Thymus (tissue), 11 donors: Measurements from ENCODE around the gene ZNF749. TPM values are rescaled to one million over a fixed set of nuclear protein-coding genes. Genes with fewer than 3 reads are reported as not detected.
A peak's percentile ranks its signal among the peaks of the same experiment; 100 is the strongest.

Experiments
- DNase-seq, 9 donors: peaks; one replicate each; pipeline ENCODE4 v3.0.0-alpha.2; 2013; ENCODE audit warnings: low spot score in 9 of 9, low read depth in 6 of 9, missing footprints in 1 of 9
- H3K27ac ChIP-seq, 2 donors: one replicate each; pipeline ENCODE4 v1.5.1; 2013; ENCODE audit warnings: control low read depth in 1 of 2, low read depth in 1 of 2, low read length in 1 of 2, mild to moderate bottlenecking in 1 of 2, moderate library complexity in 1 of 2
- H3K27me3 ChIP-seq, 2 donors: one replicate each; pipeline ENCODE4 v1.5.1; 2013; ENCODE audit warnings: low read length in 1 of 2; ENCODE audit not compliant: control insufficient read depth in 2 of 2, insufficient read depth in 1 of 2
- H3K36me3 ChIP-seq, 2 donors: one replicate each; pipeline ENCODE4 v1.5.1; 2013; ENCODE audit warnings: low read length in 1 of 2, mild to moderate bottlenecking in 1 of 2, moderate library complexity in 1 of 2; ENCODE audit not compliant: control insufficient read depth in 2 of 2, insufficient read depth in 2 of 2
- H3K4me1 ChIP-seq, 2 donors: one replicate each; pipeline ENCODE4 v1.5.1; 2013; ENCODE audit warnings: low read length in 2 of 2; ENCODE audit not compliant: control insufficient read depth in 2 of 2, insufficient read depth in 2 of 2
- H3K4me3 ChIP-seq, 2 donors: one replicate each; pipeline ENCODE4 v1.5.1; 2013; ENCODE audit warnings: low read length in 2 of 2, control low read depth in 1 of 2, mild to moderate bottlenecking in 1 of 2
- H3K9me3 ChIP-seq, 2 donors: one replicate each; pipeline ENCODE4 v1.5.1; 2013; ENCODE audit warnings: low read length in 1 of 2, mild to moderate bottlenecking in 1 of 2; ENCODE audit not compliant: control insufficient read depth in 2 of 2, insufficient read depth in 1 of 2
- WGBS: extraction: QIAGEN DNeasy Blood & Tissue Kit; methylation state at CpG from one replicate; pipeline ENCODE4 v1.1.7; 2013; 5-methylcytosine and 5-hydroxymethylcytosine counted together
- polyA plus RNA-seq: library from polyadenylated mRNA; stranded (reverse); fragments of 200-250 nt; gene quantifications from one replicate; pipeline ENCODE4 v1.2.3, GENCODE V29; 2013
- total RNA-seq: library from RNA; stranded (reverse); fragments of 120-200 nt; gene quantifications from one replicate; pipeline ENCODE4 v1.2.4, GENCODE V29; 2013
- donor health status: healthy.

Gene ZNF749
- total and polyA plus RNA-seq, 2 donors = 8.5 to 11.2 TPM

GRCh38 chr19:57410877-57411671, 24.1 kb upstream of the ZNF749 start, which contains the start of gene ZNF17:
ZNF17 (plus strand) TSS chr19:57411161; CDS start chr19:57413616, 2,455 bp downstream.
- H3K4me1 ChIP-seq = peaks cover 9 to 12% of the 10 kb centered on the region in 2 donors
- DNase-seq = peak; percentile 82 to 96 (median 91)
- WGBS = under 1% methylated on average over 55 of the region's 55 CpGs
- peak within 1 kb of the TSS; percentile 87 to 90 for H3K4me3 ChIP-seq
- H3K9me3 ChIP-seq = no peaks in the 10 kb centered on the region
- no peaks in the 10 kb centered on the region for H3K27me3 ChIP-seq
- H3K27ac ChIP-seq = peak within 1 kb of the TSS; percentile 6 to 64
- H3K36me3 ChIP-seq = peaks cover 3 to 19% of the 10 kb centered on the region in 2 donors

- DNase-seq = no peak
- peaks cover 32 to 44% of the 10 kb centered on the region in 2 donors for H3K36me3 ChIP-seq
- H3K4me1 ChIP-seq = no peaks in the 10 kb centered on the region
- no peak overlapping the region for H3K4me3 ChIP-seq
- H3K9me3 ChIP-seq = peaks cover 0 to 4% of the 10 kb centered on the region in 2 donors
- H3K27ac ChIP-seq = no peak overlapping the region
- no peaks in the 10 kb centered on the region for H3K27me3 ChIP-seq
- WGBS = 96% methylated on average over 4 of the region's 4 CpGs
These were observed 15.7 kb upstream of the ZNF749 start for GRCh38 chr19:57419439-57419838.

- DNase-seq = no peak
- 98% methylated on average over 3 of the region's 3 CpGs for WGBS
- Histone ChIP-seq H3K27me3 (no peaks in the 10 kb centered on the region), H3K4me1 (no peaks in the 10 kb centered on the region), H3K4me3 (no peak overlapping the region), H3K9me3 (peaks cover 0 to 4% of the 10 kb centered on the region in 2 donors), H3K27ac (no peak overlapping the region), H3K36me3 (peaks cover 32% of the 10 kb centered on the region in 2 donors)
These were observed 14.1 kb upstream of the ZNF749 start for GRCh38 chr19:57421037-57421436.

GRCh38 chr19:57434386-57435061, 601 bp upstream of the ZNF749 start:
- 50% methylated on average over 15 of the region's 15 CpGs for WGBS
- H3K27ac ChIP-seq = no peak overlapping the region
- DNase-seq = peak in 1 of 9 donors; percentile 19

GRCh38 chr19:57436417-57436816, 1.3 kb downstream of the ZNF749 start:
- peak overlapping the region in 1 of 2 donors; percentile 89 for H3K4me3 ChIP-seq
- WGBS = 98% methylated on average over 1 of the region's 1 CpG
- H3K27ac ChIP-seq = no peak overlapping the region

More at GRCh38 chr19:57434386-57435061, 601 bp upstream of the ZNF749 start:
- Histone ChIP-seq H3K36me3 (peaks cover 3% of the 10 kb centered on the region in 2 donors), H3K27me3 (no peaks in the 10 kb centered on the region), H3K4me1 (peaks cover 9 to 13% of the 10 kb centered on the region in 2 donors), H3K9me3 (peaks cover 0 to 4% of the 10 kb centered on the region in 2 donors), H3K4me3 (peak overlapping the region; percentile 82 to 89)

GRCh38 chr19:57437931-57438330, 2.8 kb downstream of the ZNF749 start:
- Histone ChIP-seq H3K27me3 (no peaks in the 10 kb centered on the region), H3K36me3 (peaks cover 3 to 4% of the 10 kb centered on the region in 2 donors), H3K4me3 (no peak overlapping the region), H3K4me1 (peaks cover 9 to 13% of the 10 kb centered on the region in 2 donors), H3K27ac (no peak overlapping the region), H3K9me3 (peaks cover 0 to 26% of the 10 kb centered on the region in 2 donors)
- DNase-seq = no peak
- WGBS = 95% methylated on average over 4 of the region's 4 CpGs

More at GRCh38 chr19:57436417-57436816, 1.3 kb downstream of the ZNF749 start:
- no peaks in the 10 kb centered on the region for H3K27me3 ChIP-seq
- peaks cover 3% of the 10 kb centered on the region in 2 donors for H3K36me3 ChIP-seq
- H3K9me3 ChIP-seq = peaks cover 0 to 16% of the 10 kb centered on the region in 2 donors
- DNase-seq = no peak
- peaks cover 9 to 13% of the 10 kb centered on the region in 2 donors for H3K4me1 ChIP-seq

GRCh38 chr19:57438925-57439324, 3.8 kb downstream of the ZNF749 start:
- whole genome bisulfite sequencing = 97% methylated on average over 9 of the region's 9 CpGs
- no peaks in the 10 kb centered on the region for H3K27me3 ChIP-seq
- no peak for DNase-seq
- peaks cover 9 to 13% of the 10 kb centered on the region in 2 donors for H3K4me1 ChIP-seq
- no peak overlapping the region for H3K4me3 ChIP-seq
- no peak overlapping the region for H3K27ac ChIP-seq
- peaks cover 9 to 14% of the 10 kb centered on the region in 2 donors for H3K36me3 ChIP-seq
- H3K9me3 ChIP-seq = peaks cover 0 to 32% of the 10 kb centered on the region in 2 donors

GRCh38 chr19:57441979-57442752, 7.0 kb downstream of the ZNF749 start:
- H3K27me3 ChIP-seq = no peaks in the 10 kb centered on the region
- peaks cover 0 to 39% of the 10 kb centered on the region in 2 donors for H3K9me3 ChIP-seq
- no peak overlapping the region for H3K4me3 ChIP-seq
- 85% methylated on average over 7 of the region's 7 CpGs for WGBS
- H3K4me1 ChIP-seq = no peaks in the 10 kb centered on the region
- H3K36me3 ChIP-seq = peaks cover 14 to 23% of the 10 kb centered on the region in 2 donors
- no peak overlapping the region for H3K27ac ChIP-seq
- DNase-seq = no peak
